ENCODE data around the gene CD302. TPM values are rescaled to one million over a fixed set of nuclear protein-coding genes. Genes with fewer than 3 reads are reported as not detected.
"Not testable (repeated sequence)": the region's sequence is repeated elsewhere in the genome, so short reads cannot be mapped to it uniquely, and the experiment has no call there.

CD302 gene
- total and polyA plus RNA-seq, 2 experiments from 2014 or later = 10.5 to 13.9 TPM

- Histone ChIP-seq H3K9ac (no peak overlapping the region), H2AFZ (no peak overlapping the region), H3K4me3 (no peak overlapping the region), H3K36me3 (ENCODE audit: low read depth) (no peaks in the 10 kb centered on the region), H3K9me3 (ENCODE audit: low read depth) (no peaks in the 10 kb centered on the region), H4K20me1 (ENCODE audit: insufficient read depth) (no peaks in the 10 kb centered on the region), H3K4me2 (ENCODE audit: unreplicated experiment) (no peak overlapping the region), H3F3A (ENCODE audit: insufficient read depth) (0 out of 2 replicates have a peak, but pooled peaks cover 8% of the 10 kb centered on the region), H3K9me2 (ENCODE audit: insufficient read depth) (no peaks in the 10 kb centered on the region), H3K79me2 (ENCODE audit: insufficient read depth) (peaks cover 33% of the 10 kb centered on the region; the same call in 1 of the 2 replicates), H3K27ac (no peak overlapping the region), H3K27me3 (replicated peaks; ENCODE audit: insufficient read depth) (no peaks in the 10 kb centered on the region), H3K4me1 (ENCODE audit: insufficient read depth) (no peaks in the 10 kb centered on the region)
- TF ChIP-seq EZH2 (IDR thresholded peaks at IDR 0.05; ENCODE audit: insufficient read depth, poor library complexity, severe bottlenecking) (no peak), EZH2phosphoT487 (IDR thresholded peaks at IDR 0.05; ENCODE audit: insufficient read depth, low read depth) (no peak)
- in situ Hi-C loops (cut with MboI) = no loop called here
- no peak for DNase-seq
- WGBS, 2 experiments (ENCODE audit: low coverage in 1 of 2, low lambda C conversion rate in 2 of 2, missing lambda C conversion rate in 2 of 2) = 80 to 84% methylated on average over 3 of the region's 3 CpGs
Measured at GRCh38 chr2:159788253-159788652, 9.8 kb downstream of the CD302 start.

GRCh38 chr2:159787647-159788046 is 10.4 kb downstream of the CD302 start:
- H3K27me3 ChIP-seq (replicated peaks; ENCODE audit: insufficient read depth); H3K9me3 ChIP-seq (ENCODE audit: low read depth); H4K20me1 ChIP-seq (ENCODE audit: insufficient read depth); H3K36me3 ChIP-seq (ENCODE audit: low read depth); H3K9me2 ChIP-seq (ENCODE audit: insufficient read depth); H3K4me2 ChIP-seq (ENCODE audit: unreplicated experiment); DNase-seq; H3K4me1 ChIP-seq (ENCODE audit: insufficient read depth); H3K4me3 ChIP-seq; in situ Hi-C loops (cut with MboI); H3K9ac ChIP-seq; H3K27ac ChIP-seq; H2AFZ ChIP-seq: not testable (repeated sequence)
- Histone ChIP-seq H3F3A (ENCODE audit: insufficient read depth) (0 out of 2 replicates have a peak, but pooled peaks cover 14% of the 10 kb centered on the region), H3K79me2 (ENCODE audit: insufficient read depth) (peaks cover 27% of the 10 kb centered on the region; the same call in 1 of the 2 replicates)
- 95 to 99% methylated on average over 6 of the region's 6 CpGs for WGBS, 2 experiments (ENCODE audit: low coverage in 1 of 2, low lambda C conversion rate in 2 of 2, missing lambda C conversion rate in 2 of 2)

GRCh38 chr2:159786938-159787337 is 11.1 kb downstream of the CD302 start:
- 0 out of 2 replicates have a peak, but pooled peaks cover 15% of the 10 kb centered on the region for H3F3A ChIP-seq (ENCODE audit: insufficient read depth)

GRCh38 chr2:159785195-159785594 is 12.8 kb downstream of the CD302 start:
- no peaks in the 10 kb centered on the region for H3K9me2 ChIP-seq (ENCODE audit: insufficient read depth)
- 42 to 57% methylated on average over 3 of the region's 3 CpGs for WGBS, 2 experiments (ENCODE audit: low coverage in 1 of 2, low lambda C conversion rate in 2 of 2, missing lambda C conversion rate in 2 of 2)
- H3K4me1 ChIP-seq (ENCODE audit: insufficient read depth) = no peaks in the 10 kb centered on the region
- DNase-seq = no peak
- H3K36me3 ChIP-seq (ENCODE audit: low read depth) = no peaks in the 10 kb centered on the region
- no peak overlapping the region for H2AFZ ChIP-seq
- in situ Hi-C loops (cut with MboI) = no loop called here
- no peak overlapping the region for H3K4me2 ChIP-seq (ENCODE audit: unreplicated experiment)
- no peak overlapping the region for H3K4me3 ChIP-seq
- no peaks in the 10 kb centered on the region for H4K20me1 ChIP-seq (ENCODE audit: insufficient read depth)
- no peaks in the 10 kb centered on the region for H3K9me3 ChIP-seq (ENCODE audit: low read depth)
- H3F3A ChIP-seq (ENCODE audit: insufficient read depth) = peaks cover 27% of the 10 kb centered on the region
- no peak overlapping the region for H3K9ac ChIP-seq
- no peaks in the 10 kb centered on the region for H3K27me3 ChIP-seq (replicated peaks; ENCODE audit: insufficient read depth)
- H3K27ac ChIP-seq = no peak overlapping the region
- H3K79me2 ChIP-seq (ENCODE audit: insufficient read depth) = 0 out of 2 replicates have a peak, but pooled peaks cover 13% of the 10 kb centered on the region
- TF ChIP-seq EZH2 (IDR thresholded peaks at IDR 0.05; ENCODE audit: insufficient read depth, poor library complexity, severe bottlenecking) (no peak), EZH2phosphoT487 (IDR thresholded peaks at IDR 0.05; ENCODE audit: insufficient read depth, low read depth) (no peak)

More at GRCh38 chr2:159786938-159787337, 11.1 kb downstream of the CD302 start:
- Histone ChIP-seq H3K36me3 (ENCODE audit: low read depth) (no peaks in the 10 kb centered on the region), H2AFZ (no peak overlapping the region), H3K27me3 (replicated peaks; ENCODE audit: insufficient read depth) (no peaks in the 10 kb centered on the region), H4K20me1 (ENCODE audit: insufficient read depth) (no peaks in the 10 kb centered on the region), H3K4me2 (ENCODE audit: unreplicated experiment) (no peak overlapping the region), H3K9me2 (ENCODE audit: insufficient read depth) (no peaks in the 10 kb centered on the region), H3K4me1 (ENCODE audit: insufficient read depth) (no peaks in the 10 kb centered on the region), H3K27ac (no peak overlapping the region), H3K4me3 (no peak overlapping the region), H3K9me3 (ENCODE audit: low read depth) (no peaks in the 10 kb centered on the region), H3K9ac (no peak overlapping the region), H3K79me2 (ENCODE audit: insufficient read depth) (0 out of 2 replicates have a peak, but pooled peaks cover 24% of the 10 kb centered on the region)
- no peak for TF ChIP-seq EZH2 (IDR thresholded peaks at IDR 0.05; ENCODE audit: insufficient read depth, poor library complexity, severe bottlenecking)
- no peak for TF ChIP-seq EZH2phosphoT487 (IDR thresholded peaks at IDR 0.05; ENCODE audit: insufficient read depth, low read depth)
- DNase-seq = no peak
- 75% methylated on average over 2 of the region's 2 CpGs for WGBS, 2 experiments (ENCODE audit: low coverage in 1 of 2, low lambda C conversion rate in 2 of 2, missing lambda C conversion rate in 2 of 2)
- in situ Hi-C loops (cut with MboI) = no loop called here

- H3K4me2 ChIP-seq (ENCODE audit: unreplicated experiment); H3K79me2 ChIP-seq (ENCODE audit: insufficient read depth); H3K4me3 ChIP-seq; H3K36me3 ChIP-seq (ENCODE audit: low read depth); H3K9me3 ChIP-seq (ENCODE audit: low read depth); DNase-seq; H3K9ac ChIP-seq; H3K4me1 ChIP-seq (ENCODE audit: insufficient read depth); H3K27me3 ChIP-seq (replicated peaks; ENCODE audit: insufficient read depth); H3K9me2 ChIP-seq (ENCODE audit: insufficient read depth); H3K27ac ChIP-seq; in situ Hi-C loops (cut with MboI); H4K20me1 ChIP-seq (ENCODE audit: insufficient read depth); H2AFZ ChIP-seq: not testable (repeated sequence)
- 87 to 91% methylated on average over 5 to 6 of the region's 6 CpGs for WGBS, 2 experiments (ENCODE audit: low coverage in 1 of 2, low lambda C conversion rate in 2 of 2, missing lambda C conversion rate in 2 of 2)
- H3F3A ChIP-seq (ENCODE audit: insufficient read depth) = peaks cover 31% of the 10 kb centered on the region
Measured at GRCh38 chr2:159784744-159785143, 13.3 kb downstream of the CD302 start.

Data from GM23248 (cell line).